ENCODE data around the gene GLDN.
A peak's percentile ranks its signal among the peaks of the same experiment; 100 is the strongest.

GLDN gene

DNA sequence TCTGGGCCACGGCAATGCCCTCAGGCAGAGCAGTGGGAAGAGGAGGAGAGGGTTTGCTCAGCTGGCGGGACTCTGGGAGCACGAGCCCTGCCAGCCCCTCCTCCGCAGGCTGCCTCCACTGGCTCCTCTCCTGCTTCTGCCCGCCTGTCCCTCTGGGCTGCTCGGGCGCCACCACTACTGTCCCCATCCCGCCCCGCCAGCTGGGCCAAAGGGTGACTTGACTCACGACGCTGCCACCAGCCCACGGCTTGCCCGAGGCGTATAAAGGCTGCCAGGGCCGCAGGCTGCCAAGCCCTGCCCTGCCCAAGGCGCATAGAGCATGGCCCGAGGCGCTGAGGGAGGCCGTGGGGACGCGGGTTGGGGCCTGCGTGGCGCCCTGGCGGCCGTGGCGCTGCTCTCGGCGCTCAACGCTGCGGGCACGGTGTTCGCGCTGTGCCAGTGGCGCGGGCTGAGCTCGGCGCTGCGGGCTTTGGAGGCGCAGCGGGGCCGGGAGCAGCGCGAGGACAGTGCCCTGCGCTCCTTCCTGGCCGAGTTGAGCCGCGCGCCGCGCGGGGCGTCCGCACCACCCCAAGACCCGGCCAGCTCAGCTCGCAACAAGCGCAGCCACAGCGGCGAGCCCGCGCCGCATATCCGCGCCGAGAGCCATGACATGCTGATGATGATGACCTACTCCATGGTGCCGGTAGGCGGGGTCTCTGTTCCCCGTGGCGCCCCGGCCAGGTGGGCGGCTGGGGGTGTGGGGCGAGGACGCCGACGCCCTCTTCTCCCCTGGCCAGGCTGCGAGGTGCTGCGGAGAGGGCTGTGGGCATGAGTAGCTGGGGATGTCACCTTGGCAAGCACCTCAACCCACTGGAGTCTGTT lies at the start of gene GLDN:
Gene GLDN, plus strand, starts transcription at position 290 of the 861 bp plus-strand sequence. Its CDS starts 30 bp downstream, at position 320.
- DNase-seq = peak in 12 of 14 donors; percentile 31 to 83 (median 66)

DNA sequence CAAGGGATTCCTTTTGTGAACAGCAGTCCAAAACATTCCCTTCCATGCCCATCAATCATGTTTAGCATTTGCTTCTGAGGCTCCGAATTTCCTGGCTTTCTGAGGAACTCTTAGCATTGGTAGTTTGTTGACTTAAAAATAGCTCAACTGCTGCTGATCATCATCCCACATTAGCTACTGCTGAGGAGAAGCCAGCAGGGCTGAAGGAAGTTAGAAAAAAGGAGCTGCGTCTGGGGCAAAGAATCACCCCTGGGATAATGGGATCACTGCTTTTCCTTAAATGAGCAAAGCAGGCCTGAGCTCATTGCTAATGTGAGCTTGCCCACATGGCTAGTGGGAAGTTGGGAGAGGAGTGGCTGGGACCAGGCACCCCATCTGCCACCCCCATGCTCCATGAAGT lies 42.8 kb upstream of the GLDN start:
- no peak for DNase-seq

DNA sequence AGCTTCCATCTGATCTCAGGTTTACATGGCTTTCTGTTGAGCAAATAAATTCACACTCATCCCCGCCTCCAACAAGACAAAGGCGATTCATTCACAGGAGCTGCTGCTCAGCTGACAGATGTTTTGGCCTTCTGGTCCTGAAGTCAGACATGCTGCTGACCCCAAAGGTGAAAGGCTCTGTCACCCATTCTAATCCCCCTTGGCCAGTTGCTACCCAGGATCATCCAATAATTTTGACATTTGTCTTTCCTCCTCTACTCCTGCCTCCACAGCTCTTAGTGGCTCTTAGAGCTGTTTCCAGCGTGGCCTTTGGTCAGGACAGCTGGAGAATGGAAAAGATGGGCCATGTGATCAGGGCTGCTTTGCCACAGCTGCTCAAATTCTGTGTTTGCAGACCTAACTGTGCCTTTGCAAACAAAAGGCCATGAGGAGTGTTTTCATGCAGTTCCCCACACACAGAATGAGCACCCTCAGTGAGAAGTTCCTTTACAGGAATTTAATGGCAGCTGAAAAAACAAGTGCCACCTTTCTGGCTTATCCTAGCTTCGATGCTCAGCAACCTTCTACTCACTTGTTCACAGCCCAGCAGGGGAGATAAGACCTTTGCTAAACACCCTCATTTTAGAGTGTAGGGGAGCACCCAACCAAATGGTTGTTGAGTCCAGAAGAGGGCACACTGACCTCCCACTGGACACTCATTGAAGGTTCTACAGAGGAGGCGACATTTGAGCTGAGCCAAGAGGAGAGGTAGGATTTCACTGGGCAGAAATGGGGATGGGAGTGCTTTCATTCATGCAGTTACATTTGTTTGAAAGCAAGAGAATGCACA lies 42.1 kb upstream of the GLDN start:
- DNase-seq = peak in 3 of 14 donors; percentile 4 to 56 (median 25)

DNA sequence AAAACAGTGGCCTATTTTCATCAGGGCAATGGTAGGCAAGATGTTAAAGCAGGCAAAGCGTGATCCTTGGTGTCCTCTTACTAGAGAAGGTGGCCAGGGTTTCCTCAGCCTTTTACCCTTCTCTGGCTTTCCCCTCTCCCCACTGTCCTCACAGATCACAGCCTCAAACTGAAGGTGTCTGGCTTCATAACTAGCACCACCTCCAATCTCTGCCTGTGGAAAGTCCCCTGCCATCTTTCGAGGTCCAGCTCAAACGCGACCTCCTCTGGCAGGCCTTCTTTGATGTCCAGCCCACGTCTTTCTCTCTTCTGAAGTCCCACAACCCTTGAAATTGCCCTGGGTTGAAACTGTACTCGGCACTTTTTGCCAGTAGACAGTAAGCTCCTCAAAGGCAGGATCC lies 39.0 kb upstream of the GLDN start:
- DNase-seq = no peak

DNA sequence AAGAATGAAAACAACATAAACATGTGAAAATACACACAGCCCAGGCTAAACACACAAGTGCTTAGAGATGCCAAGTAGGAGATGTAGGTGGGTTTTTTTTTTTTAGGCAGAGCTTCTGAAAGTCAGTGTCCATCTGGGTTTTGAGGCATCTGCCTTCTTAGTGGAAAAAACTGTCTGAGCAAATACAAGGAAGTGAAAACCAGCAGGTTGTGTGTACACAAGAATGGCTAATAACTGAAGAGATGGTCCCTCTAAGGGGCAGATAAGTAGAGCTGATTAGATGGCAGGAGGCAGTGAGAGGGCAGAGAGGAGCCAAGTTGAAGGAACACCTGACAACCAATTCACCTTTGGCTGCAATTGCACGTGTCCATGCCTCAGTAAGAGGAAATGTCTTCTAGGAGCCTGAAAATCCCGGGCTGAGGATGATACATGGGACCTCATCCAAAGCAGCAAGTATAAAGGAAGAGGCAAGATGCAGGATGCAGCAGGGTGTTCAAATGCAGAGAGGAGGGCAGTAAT lies 37.9 kb upstream of the GLDN start:
- DNase-seq = no peak

DNA sequence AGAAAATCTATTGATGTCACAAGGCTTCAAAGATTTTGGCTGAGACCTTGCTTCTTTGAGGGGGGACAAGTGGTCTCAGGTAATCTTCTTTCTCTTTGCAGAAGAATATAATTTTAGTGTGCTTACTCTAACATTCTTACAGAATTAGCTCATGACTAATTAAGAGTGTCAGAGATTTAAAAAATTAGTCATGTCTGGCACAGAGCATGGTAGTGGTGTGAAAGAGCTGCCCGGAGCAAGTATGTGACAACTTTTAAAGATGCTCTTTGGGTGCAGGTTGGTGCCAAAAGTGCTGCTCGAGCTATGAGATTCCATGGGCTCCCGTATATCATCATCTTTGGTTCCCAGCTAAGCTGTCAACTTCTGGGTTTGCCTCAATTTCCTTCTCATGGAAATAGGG lies 34.1 kb upstream of the GLDN start:
- no peak for DNase-seq

DNA sequence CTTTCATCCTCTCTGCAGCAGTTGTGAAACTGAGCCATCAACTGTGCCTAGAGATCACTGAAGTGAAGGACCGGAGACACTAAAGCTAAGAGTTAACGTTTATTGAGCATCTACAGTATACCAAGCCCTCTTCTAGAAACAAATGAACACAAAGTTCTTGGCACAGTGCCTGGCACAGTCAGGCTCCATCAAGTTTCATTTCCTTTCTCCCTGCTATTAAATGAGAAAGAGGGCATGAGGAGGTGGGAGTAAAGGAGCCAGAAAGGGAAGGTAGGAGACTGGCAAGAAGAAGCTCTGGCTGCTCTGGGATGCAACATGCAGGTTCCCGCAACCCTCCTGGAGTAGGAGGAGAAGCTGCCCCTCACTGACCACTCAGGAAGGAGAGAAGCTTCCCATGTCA lies 33.6 kb upstream of the GLDN start:
- DNase-seq = no peak

DNA sequence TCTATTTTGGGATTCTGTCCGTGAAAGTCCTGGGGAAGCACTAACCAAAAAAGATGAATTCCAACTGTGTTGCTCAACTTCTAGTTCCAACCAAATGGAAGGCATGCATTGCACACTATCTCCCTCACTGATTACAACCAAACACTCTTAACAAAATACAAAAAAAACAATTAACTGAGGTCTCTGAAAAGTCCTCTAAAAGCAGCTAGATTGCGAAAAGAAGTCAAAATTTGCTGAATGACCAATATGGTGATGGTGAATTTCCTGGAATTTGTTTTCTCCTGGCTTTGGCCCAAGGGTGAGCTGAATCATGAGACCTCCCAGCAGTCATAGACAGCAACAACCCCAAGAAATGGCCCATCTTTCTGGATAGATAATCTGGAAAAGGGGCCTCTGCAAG lies 31.4 kb upstream of the GLDN start:
- no peak for DNase-seq

DNA sequence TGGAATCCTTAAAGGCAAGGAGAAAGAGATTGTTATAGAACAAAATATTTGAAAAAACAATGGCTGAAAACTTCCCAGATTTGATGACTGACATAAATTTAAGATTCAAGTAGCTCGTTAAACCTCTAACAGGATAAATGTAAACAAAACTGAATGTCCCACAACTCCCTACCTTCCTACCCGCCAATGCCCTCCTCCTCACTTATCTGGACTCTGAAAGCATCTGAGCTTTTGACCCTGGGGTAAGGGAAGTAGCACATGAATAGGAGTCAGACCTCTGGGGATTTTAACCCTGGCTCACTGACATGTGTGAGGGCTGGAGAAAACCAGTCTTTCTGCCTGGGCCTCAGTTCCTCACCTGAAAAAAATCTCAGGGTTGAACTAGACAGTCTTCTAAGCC lies 29.9 kb upstream of the GLDN start:
- no peak for DNase-seq

DNA sequence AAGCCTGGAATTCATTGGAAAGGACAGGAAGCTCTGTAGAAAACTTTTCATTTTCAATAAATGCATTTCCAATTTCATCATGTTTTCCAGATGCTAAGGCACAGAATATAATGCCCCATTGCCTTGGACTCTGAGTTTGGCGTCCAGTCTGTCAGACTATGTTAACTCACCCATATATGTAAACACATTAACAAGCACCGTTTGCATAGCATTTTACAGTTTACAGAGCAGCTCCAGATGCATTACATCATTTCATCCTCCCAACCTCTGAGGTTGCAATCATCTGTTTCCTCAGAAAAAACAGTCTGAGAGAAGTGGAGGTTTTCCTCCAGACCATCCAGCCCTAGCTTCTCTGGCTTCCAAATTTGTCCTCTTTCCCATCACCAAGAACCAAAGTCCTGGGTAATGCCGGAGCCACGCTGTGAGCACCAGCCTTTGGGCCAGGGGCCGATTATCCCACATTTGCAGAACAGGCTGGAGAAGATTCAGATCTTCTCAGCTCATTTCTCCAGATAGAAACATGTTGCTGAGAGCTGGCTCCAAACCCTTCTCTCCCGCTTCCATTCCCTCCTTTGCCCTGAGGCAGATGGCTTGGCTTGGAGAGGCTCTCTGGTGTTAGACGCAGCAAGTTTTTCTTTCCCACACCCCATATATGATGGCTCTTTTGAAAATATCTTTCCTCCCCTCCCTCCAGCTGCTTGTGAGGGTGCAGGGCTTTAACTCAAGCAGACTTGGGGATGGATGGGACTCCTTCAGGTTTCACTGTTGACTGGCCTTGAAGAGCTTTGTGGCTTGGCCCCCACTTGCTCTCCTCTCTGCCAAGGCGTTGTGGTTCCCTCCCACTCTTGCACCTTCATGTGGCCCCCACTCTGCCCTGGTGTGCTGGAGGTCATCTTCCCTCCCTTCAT lies 29.0 kb upstream of the GLDN start:
- no peak for DNase-seq

DNA sequence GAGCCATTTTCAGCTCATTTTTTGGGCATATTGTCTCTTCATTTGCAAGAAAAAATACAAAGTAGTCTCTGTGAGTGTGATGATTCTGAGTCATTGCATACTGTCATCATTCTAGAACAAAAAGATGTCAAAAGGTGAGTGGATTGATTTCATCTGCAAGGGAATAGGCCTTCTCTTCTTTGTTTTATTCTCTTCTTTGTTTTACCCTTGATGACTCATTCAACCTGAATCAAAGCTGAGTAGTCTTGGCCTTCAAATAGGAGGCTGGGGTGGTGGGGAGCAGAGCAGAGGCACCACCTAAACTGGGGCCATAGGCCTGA lies 28.4 kb upstream of the GLDN start:
- DNase-seq = no peak

DNA sequence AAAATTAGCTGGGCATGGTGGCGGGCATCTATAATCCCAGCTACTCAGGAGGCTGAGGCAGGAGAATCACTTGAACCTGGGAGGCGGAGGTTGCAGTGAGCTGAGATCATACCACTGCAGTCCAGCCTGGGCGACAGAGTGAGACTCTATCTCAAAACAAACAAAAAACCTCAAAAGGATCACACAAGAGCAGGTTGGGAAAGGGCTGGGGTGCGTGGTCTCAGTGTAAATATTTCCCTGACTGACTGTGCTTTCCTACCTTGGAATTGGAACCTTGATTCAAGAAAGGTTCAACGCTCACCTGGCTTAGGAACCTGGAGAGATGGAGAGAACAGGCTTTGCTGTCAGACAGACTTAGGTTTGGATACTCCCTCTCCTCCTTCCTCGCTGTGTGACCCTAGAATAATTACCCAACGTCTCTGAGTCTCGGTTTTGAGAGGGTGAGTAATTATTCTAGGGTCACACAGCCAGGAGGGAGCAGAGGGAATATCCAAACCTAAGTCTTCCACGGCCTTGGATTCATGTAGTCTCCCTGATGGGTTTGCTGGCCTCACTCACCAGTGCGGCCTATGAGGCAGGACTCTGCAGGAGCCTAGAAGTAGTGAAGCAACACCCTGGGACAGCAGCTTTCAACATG lies 27.7 kb upstream of the GLDN start:
- no peak for DNase-seq

DNA sequence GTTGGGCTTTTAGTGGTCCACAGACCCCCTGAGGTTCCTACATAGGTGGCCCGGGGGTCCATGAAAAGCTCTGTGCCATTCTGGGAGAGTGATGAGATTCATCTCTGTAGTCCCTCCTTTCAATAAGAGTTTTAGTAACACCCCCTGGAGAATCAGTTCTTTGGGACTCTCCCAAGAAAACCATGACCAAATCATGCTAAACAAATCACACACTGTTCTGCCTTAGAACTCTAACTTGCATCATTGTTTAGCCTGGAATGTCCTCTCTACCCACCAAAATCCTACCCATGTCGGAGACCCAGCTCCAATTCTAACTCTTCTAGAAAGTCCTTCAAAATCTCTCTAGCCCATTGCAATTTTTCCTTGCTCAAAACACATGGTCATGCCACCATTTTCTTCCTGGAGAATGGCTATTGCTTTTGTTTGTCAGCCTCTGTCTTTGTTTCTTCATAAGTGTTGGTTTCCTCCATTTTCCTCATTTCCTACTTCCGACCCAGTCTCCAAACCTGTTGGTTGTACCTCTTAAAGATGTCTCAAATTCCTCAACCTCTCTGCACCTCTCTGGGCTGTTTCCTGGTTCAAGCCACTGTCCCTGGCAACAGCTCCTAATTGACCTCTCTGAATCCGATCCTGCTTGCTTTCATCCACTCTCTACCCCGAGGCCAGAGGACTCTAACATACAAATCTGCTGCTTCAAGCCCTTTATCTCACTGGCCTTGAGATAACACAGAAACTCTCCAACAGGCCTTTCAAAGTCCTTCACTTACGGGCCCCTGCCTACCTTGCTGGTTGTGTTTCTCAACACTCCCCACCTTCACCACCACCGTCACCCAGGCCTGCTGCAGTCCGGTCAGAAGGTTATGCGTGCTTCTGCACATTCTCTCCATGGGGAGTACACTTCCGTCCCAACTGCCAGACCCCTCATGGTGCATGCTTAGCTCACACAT lies 26.8 kb upstream of the GLDN start:
- no peak for DNase-seq

DNA sequence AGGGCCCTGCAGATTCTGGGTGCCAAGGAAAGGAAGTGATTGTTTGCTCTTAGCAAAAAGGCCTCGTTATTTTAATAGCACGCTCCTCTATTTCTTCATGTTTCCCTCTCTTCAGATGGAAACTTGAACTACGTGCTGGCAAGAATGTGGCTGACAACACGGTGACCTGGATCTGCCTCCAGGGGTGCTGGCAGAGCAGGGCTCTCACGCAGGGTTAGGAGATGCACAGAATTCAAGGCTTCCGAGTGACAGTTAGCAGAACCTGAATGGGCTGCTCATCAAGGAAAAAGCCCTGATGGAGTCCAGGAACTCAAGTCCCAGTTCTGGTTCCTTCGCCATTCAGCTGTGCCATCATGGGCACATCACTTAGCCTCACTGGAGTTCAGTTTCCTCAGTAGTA lies 25.7 kb upstream of the GLDN start:
- no peak for DNase-seq

DNA sequence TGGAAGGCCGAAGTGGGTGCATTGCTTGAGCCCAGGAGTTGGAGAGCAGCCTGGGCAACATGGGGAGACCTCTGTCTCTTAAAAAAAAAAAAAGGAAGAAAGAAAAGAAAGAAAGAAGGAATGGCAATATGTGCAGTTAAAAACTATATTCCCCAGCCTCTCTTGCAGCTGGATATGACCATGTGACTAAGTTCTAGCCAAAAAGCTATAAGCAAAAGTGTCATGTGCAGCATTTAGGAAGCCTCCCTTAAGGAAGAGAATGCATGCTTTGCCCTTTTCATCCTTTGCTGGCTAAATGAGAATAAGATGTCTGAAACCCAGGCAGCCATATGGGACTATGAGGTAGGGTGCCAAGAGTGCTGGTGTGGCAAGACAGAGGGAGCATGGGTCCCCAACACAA lies 24.8 kb upstream of the GLDN start:
- no peak for DNase-seq

DNA sequence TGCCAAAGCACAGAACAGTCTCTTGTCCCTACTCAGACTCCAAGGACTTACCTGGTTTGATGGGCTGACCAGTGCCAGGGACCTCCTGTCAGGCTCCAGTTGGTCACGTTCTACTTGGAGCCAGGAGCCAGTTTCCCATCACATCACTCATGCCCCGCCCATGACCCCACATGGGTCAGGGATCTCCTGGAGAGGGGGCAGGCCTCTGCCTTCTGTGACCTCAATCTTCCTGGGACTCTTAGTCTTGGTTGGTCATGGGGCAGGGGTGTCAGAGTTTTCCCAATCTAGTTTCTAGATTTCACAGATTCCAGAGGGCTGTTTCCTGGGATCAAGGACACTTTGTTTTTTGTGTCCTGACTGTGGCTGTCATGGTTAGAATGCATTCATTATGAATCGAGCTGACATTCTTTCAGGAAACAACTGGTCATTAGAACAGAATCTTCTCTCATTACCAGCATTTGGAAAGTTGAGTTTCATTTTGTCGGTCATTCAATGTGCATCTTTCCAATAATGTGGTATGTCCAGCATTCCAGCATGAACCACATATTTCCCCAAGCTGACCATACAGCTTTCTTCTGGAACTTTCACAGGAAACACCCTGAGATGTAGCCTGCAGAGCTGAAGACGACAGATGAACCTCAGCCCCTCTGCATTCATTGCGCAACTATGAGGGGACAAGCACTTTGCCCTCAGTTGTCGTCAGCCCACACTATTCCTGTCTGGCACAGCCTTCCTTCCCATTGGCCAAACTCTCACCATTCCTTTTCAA lies 22.9 kb upstream of the GLDN start:
- no peak for DNase-seq

DNA sequence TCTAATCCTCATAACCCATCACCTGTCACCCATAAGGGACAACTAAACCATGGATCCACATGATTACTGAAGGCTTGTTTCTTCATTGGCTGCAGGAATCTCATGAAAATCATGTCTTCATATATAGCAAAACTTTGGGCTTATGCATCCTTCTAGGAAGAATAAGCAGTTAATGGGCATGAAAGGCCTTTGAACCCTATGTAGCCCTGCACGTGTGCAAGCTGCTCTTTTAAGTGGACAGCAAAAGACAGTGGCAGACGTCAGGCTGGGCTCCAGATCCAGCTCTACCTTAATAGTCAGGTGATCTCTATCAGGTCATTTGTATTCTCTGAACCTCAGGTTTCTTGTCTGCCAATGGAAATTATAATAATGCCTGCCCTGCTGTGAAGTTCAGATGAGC lies 21.9 kb upstream of the GLDN start:
- no peak for DNase-seq

DNA sequence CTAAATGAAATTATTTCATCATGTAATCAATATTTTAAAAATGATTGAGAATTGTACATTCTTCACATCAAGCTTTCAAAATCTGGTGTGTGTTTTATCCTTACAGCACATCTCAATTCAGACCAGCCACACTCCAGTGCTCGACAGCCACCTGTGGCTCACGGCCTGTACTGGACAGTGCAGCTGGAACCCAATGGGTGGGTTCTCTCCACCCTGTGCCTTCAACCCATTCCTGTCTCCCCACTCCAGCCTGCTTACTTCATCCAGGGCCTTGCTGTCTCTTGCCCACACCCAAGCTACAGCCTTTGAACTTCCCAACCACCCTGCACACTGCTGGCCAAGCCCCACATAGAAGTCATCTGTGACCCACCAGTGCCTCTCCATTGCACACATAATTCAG lies 20.6 kb upstream of the GLDN start:
- no peak for DNase-seq

DNA sequence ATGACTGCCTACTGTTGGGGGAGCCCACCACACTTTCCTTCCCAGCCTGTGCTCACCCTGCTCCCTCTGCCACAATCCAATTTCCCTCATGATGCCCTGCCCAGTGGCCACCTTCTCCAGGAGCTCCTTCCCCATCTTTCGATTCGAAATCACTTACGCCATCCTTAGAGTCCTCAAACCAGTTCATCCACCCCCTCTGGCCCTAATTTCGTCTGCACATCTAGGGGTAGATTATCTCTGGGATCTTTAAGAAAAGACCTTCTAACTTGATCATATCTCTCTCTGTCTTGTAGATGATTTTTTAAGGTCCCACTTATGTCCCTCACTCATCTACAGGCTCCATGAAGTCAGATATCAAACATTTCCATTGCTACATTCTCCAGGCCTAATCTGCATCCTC lies 20.1 kb upstream of the GLDN start:
- DNase-seq = no peak

Measured in C1 segment of cervical spinal cord (tissue), 14 donors.